Tibial artery (tissue), 4 donors: ENCODE measurements around the gene SLC9A9.

Source experiments
- DNase-seq, 2 donors: peaks; one replicate each; pipeline ENCODE4 v3.0.0-alpha.2; 2019
- H3K27ac ChIP-seq, 2 donors: fragments of 200-600 bp; sonication (generic) in 1 of 2; 1 replicate in 1 of 2; 2 replicates in 1 of 2; pipeline ENCODE4 v1.5.1; 2018 to 2019; ENCODE audit warnings: mild to moderate bottlenecking in 1 of 2
- H3K27me3 ChIP-seq, 2 donors: fragments of 200-600 bp; sonication (generic) in 1 of 2; one replicate each; pipeline versions ENCODE4 v1.5.1 to v1.6.0; 2016 to 2019
- H3K36me3 ChIP-seq, 3 donors: fragments of 200-600 bp; sonication (generic) in 2 of 3; one replicate each; pipeline ENCODE4 v1.5.1; 2016 to 2019; ENCODE audit warnings: mild to moderate bottlenecking in 2 of 3
- H3K4me1 ChIP-seq, 4 donors: fragments of 200-600 bp; sonication (generic) in 2 of 4; 1 replicate in 3 of 4; 2 replicates in 1 of 4; pipeline ENCODE4 v1.5.1; 2016 to 2019
- H3K4me3 ChIP-seq, 2 donors: fragments of 200-600 bp; sonication (generic) in 1 of 2; 1 replicate in 1 of 2; 2 replicates in 1 of 2; pipeline ENCODE4 v1.5.1; 2018 to 2019; ENCODE audit warnings: mild to moderate bottlenecking in 2 of 2
- H3K9me3 ChIP-seq, 3 donors: fragments of 200-600 bp; sonication (generic) in 1 of 3; one replicate each; pipeline ENCODE4 v1.5.1; 2016 to 2019
- CTCF ChIP-seq, 2 experiments: fragments of 200-600 bp in 1 of 2; fragments of 450-650 bp in 1 of 2; IDR thresholded peaks; one replicate each; pipeline ENCODE4 v1.5.1; 2017 to 2019; ENCODE audit warnings: antibody characterized with exemption in 2 of 2, mild to moderate bottlenecking in 1 of 2, moderate library complexity in 1 of 2
- intact Hi-C: fragments of 100-400 bp; cut with DNase I; formaldehyde crosslinking; loops from one replicate; pipeline ENCODE4 v1.15.0; 2023; ENCODE audit warnings: low total_unique reads

The SLC9A9 gene

GRCh38 chr3:143565951-143566350 is 282.3 kb downstream of the SLC9A9 start:
- Histone ChIP-seq H3K27me3 (no peaks in the 10 kb centered on the region), H3K36me3 (no peaks in the 10 kb centered on the region), H3K4me1 (no peaks in the 10 kb centered on the region), H3K4me3 (no peak overlapping the region), H3K27ac (no peak overlapping the region), H3K9me3 (no peaks in the 10 kb centered on the region)
- no peak for DNase-seq
- no peak for TF ChIP-seq CTCF (IDR thresholded peaks at IDR 0.05)
- intact Hi-C loops = no loop called here

GRCh38 chr3:143563786-143564185 is 284.5 kb downstream of the SLC9A9 start:
- Histone ChIP-seq H3K4me1 (no peaks in the 10 kb centered on the region), H3K27me3 (no peaks in the 10 kb centered on the region), H3K27ac (no peak overlapping the region), H3K9me3 (no peaks in the 10 kb centered on the region), H3K36me3 (no peaks in the 10 kb centered on the region), H3K4me3 (no peak overlapping the region)
- intact Hi-C loops = no loop called here
- no peak for TF ChIP-seq CTCF (IDR thresholded peaks at IDR 0.05)
- no peak for DNase-seq

GRCh38 chr3:143562789-143563188 is 285.5 kb downstream of the SLC9A9 start:
- intact Hi-C loops = no loop called here

GRCh38 chr3:143559296-143559695 is 289.0 kb downstream of the SLC9A9 start:
- Histone ChIP-seq H3K4me1 (no peaks in the 10 kb centered on the region), H3K27me3 (no peaks in the 10 kb centered on the region), H3K4me3 (no peak overlapping the region), H3K27ac (no peak overlapping the region), H3K36me3 (no peaks in the 10 kb centered on the region), H3K9me3 (peaks cover 0 to 4% (median 0%) of the 10 kb centered on the region in 3 donors)
- intact Hi-C loops = no loop called here
- TF ChIP-seq CTCF (IDR thresholded peaks at IDR 0.05) = no peak
- no peak for DNase-seq

More at GRCh38 chr3:143562789-143563188, 285.5 kb downstream of the SLC9A9 start:
- Histone ChIP-seq H3K36me3 (no peaks in the 10 kb centered on the region), H3K4me1 (no peaks in the 10 kb centered on the region), H3K4me3 (no peak overlapping the region), H3K9me3 (peaks cover 0 to 4% (median 0%) of the 10 kb centered on the region in 3 donors), H3K27ac (no peak overlapping the region), H3K27me3 (no peaks in the 10 kb centered on the region)
- no peak for TF ChIP-seq CTCF (IDR thresholded peaks at IDR 0.05)
- DNase-seq = no peak

GRCh38 chr3:143552851-143553250 is 295.4 kb downstream of the SLC9A9 start:
- Histone ChIP-seq H3K4me3 (no peak overlapping the region), H3K27me3 (no peaks in the 10 kb centered on the region), H3K4me1 (no peaks in the 10 kb centered on the region), H3K27ac (no peak overlapping the region), H3K36me3 (peaks cover 0 to 3% (median 0%) of the 10 kb centered on the region in 3 donors), H3K9me3 (peaks cover 0 to under 1% (median 0%) of the 10 kb centered on the region in 3 donors)
- no peak for DNase-seq
- no peak for TF ChIP-seq CTCF (IDR thresholded peaks at IDR 0.05)
- intact Hi-C loops = no loop called here

- no peaks in the 10 kb centered on the region for H3K27me3 ChIP-seq
- no peak for DNase-seq
- intact Hi-C loops = no loop called here
These were observed 296.5 kb downstream of the SLC9A9 start for GRCh38 chr3:143551761-143552160.

More at GRCh38 chr3:143551761-143552160, 296.5 kb downstream of the SLC9A9 start:
- Histone ChIP-seq H3K36me3 (peaks cover 0 to 3% (median 0%) of the 10 kb centered on the region in 3 donors), H3K4me1 (no peaks in the 10 kb centered on the region), H3K27ac (no peak overlapping the region), H3K9me3 (no peaks in the 10 kb centered on the region), H3K4me3 (no peak overlapping the region)
- TF ChIP-seq CTCF (IDR thresholded peaks at IDR 0.05) = no peak
